H1 (cell line): ENCODE results near the gene ART4. TPM values are rescaled to one million over a fixed set of nuclear protein-coding genes. Genes with fewer than 3 reads are reported as not detected.

Experiments
- CTCF ChIA-PET: fragments of 300-600 bp; sonication (Branson Sonifier 250); formaldehyde crosslinking; loops from one replicate; lab custom pipeline; 2021; ENCODE audit not compliant: partially characterized antibody; lab: Charles Lee
- POLR2A ChIA-PET: fragments of 300-600 bp; sonication (Branson Sonifier 250); formaldehyde crosslinking; loops from one replicate; lab custom pipeline; 2021; ENCODE audit warnings: inconsistent platforms; ENCODE audit not compliant: partially characterized antibody; lab: Charles Lee
- DNase-seq, 2 experiments: peaks; one replicate each; pipeline versions ENCODE4 v3.0.0 to v3.0.0-alpha.2; 2010 to 2022; ENCODE audit warnings: low spot score in 2 of 2, low read depth in 1 of 2, mixed read lengths in 1 of 2
- FAIRE-seq: peaks from 2 replicates; lab custom pipeline; 2011; peaks lifted over from hg19 to GRCh38; lab: Jason Lieb, UNC
- H2AFZ ChIP-seq: 2 replicates; pipeline ENCODE4 v1.8.1; 2012; ENCODE audit warnings: low read length, inconsistent platforms
- H2AK5ac ChIP-seq: 2 replicates; pipeline ENCODE4 v1.6.1; 2013; ENCODE audit warnings: low read depth, low read length
- H2BK120ac ChIP-seq: replicated peaks from 2 replicates; pipeline ENCODE3; 2013; ENCODE audit warnings: low read depth, low read length, inconsistent platforms
- H2BK12ac ChIP-seq: 2 replicates; pipeline ENCODE4 v1.6.1; 2013; ENCODE audit warnings: low read depth, low read length
- H2BK15ac ChIP-seq: 2 replicates; pipeline ENCODE4 v1.6.1; 2013; ENCODE audit warnings: low read length
- H2BK20ac ChIP-seq: 2 replicates; pipeline ENCODE4 v1.6.1; 2013; ENCODE audit warnings: low read length
- H2BK5ac ChIP-seq: 2 replicates; pipeline ENCODE4 v1.6.1; 2013; ENCODE audit warnings: low read depth, low read length
- H3K14ac ChIP-seq: 2 replicates; pipeline ENCODE4 v1.6.1; 2013; ENCODE audit warnings: inconsistent platforms; ENCODE audit not compliant: insufficient read length
- H3K18ac ChIP-seq: 2 replicates; pipeline ENCODE4 v1.6.1; 2013; ENCODE audit warnings: low read length; ENCODE audit errors: extremely low read depth
- H3K23ac ChIP-seq: 2 replicates; pipeline ENCODE4 v1.6.1; 2013; ENCODE audit warnings: inconsistent platforms; ENCODE audit not compliant: insufficient read length
- H3K23me2 ChIP-seq: 2 replicates; pipeline ENCODE4 v1.6.1; 2013; ENCODE audit warnings: low read depth, low read length
- H3K27ac ChIP-seq: 2 replicates; pipeline ENCODE4 v1.6.1; 2011; ENCODE audit warnings: low read depth, low read length, inconsistent platforms
- H3K27me3 ChIP-seq, 4 experiments: replicated peaks in 1 of 4; 1 replicate in 1 of 4; 2 replicates in 3 of 4; pipeline versions ENCODE4 v1.6.1 to v1.8.1; 2011 to 2013; ENCODE audit warnings: low read length in 3 of 4, mild to moderate bottlenecking in 3 of 4, inconsistent platforms in 2 of 4, mixed read lengths in 2 of 4, moderate library complexity in 1 of 4; ENCODE audit not compliant: control insufficient read depth in 3 of 4, insufficient read depth in 3 of 4; ENCODE audit errors: extremely low read depth in 1 of 4
- H3K36me3 ChIP-seq, 4 experiments: 2 replicates each; pipeline versions ENCODE4 v1.6.1 to v1.8.1; 2011 to 2013; ENCODE audit warnings: mild to moderate bottlenecking in 4 of 4, low read length in 3 of 4, moderate library complexity in 2 of 4, control low read depth in 1 of 4, inconsistent platforms in 1 of 4; ENCODE audit not compliant: insufficient read depth in 4 of 4, control insufficient read depth in 2 of 4
- H3K4ac ChIP-seq: replicated peaks from 2 replicates; pipeline ENCODE3; 2013; ENCODE audit warnings: low read length, low read depth, mixed read lengths, inconsistent platforms; ENCODE audit not compliant: insufficient read length
- H3K4me1 ChIP-seq, 4 experiments: replicated peaks in 1 of 4; 1 replicate in 1 of 4; 2 replicates in 3 of 4; pipeline versions ENCODE4 v1.6.1 to v1.8.1; 2011 to 2013; ENCODE audit warnings: low read length in 3 of 4, inconsistent platforms in 2 of 4, mixed read lengths in 1 of 4; ENCODE audit not compliant: insufficient read depth in 4 of 4, control insufficient read depth in 3 of 4
- H3K4me2 ChIP-seq, 2 experiments: 2 replicates each; pipeline versions ENCODE4 v1.6.1 to v1.8.1; 2011 to 2013; ENCODE audit warnings: low read depth in 2 of 2, low read length in 2 of 2, control low read depth in 1 of 2, inconsistent platforms in 1 of 2, mild to moderate bottlenecking in 1 of 2; ENCODE audit not compliant: insufficient read depth in 1 of 2
- H3K4me3 ChIP-seq, 4 experiments: fragments of 200-600, 300-600 bp in 1 of 4; sonication (generic), shearing (Covaris generic), sonication (Bioruptor Twin) in 1 of 4; 2 replicates each; pipeline versions ENCODE4 v1.5.1 to v1.8.1; 2011 to 2016; ENCODE audit warnings: low read length in 4 of 4, low read depth in 3 of 4, control low read depth in 2 of 4, inconsistent platforms in 2 of 4, mild to moderate bottlenecking in 2 of 4, mixed read lengths in 1 of 4, moderate library complexity in 1 of 4; ENCODE audit not compliant: insufficient read depth in 2 of 4; ENCODE audit errors: extremely low read depth in 1 of 4
- H3K56ac ChIP-seq: replicated peaks from 2 replicates; pipeline ENCODE3; 2013; ENCODE audit warnings: low read depth, mild to moderate bottlenecking, mixed read lengths, low read length, inconsistent platforms; ENCODE audit not compliant: insufficient read length
- H3K79me1 ChIP-seq: 2 replicates; pipeline ENCODE4 v1.6.1; 2013; ENCODE audit warnings: low read depth, low read length, control low read depth
- H3K79me2 ChIP-seq, 2 experiments: 2 replicates each; pipeline versions ENCODE4 v1.6.1 to v1.8.1; 2012 to 2013; ENCODE audit warnings: low read length in 2 of 2, mild to moderate bottlenecking in 2 of 2, inconsistent platforms in 1 of 2; ENCODE audit not compliant: insufficient read depth in 2 of 2, control insufficient read depth in 1 of 2
- H3K9ac ChIP-seq, 4 experiments: replicated peaks in 1 of 4; 1 replicate in 1 of 4; 2 replicates in 3 of 4; pipeline versions ENCODE4 v1.6.1 to v1.8.1; 2011 to 2013; ENCODE audit warnings: low read depth in 3 of 4, low read length in 3 of 4, control low read depth in 2 of 4, mild to moderate bottlenecking in 2 of 4, moderate library complexity in 2 of 4, inconsistent platforms in 1 of 4; ENCODE audit errors: extremely low read depth in 1 of 4
- H3K9me3 ChIP-seq, 2 experiments: 2 replicates each; pipeline versions ENCODE4 v1.6.1 to v1.8.1; 2012 to 2013; ENCODE audit warnings: mild to moderate bottlenecking in 2 of 2, moderate library complexity in 2 of 2, control low read depth in 1 of 2, inconsistent platforms in 1 of 2, low read depth in 1 of 2, low read length in 1 of 2, mixed read lengths in 1 of 2; ENCODE audit not compliant: insufficient read depth in 2 of 2
- H4K20me1 ChIP-seq, 2 experiments: replicated peaks in 1 of 2; 2 replicates each; pipeline versions ENCODE3 to v1.8.1; 2011 to 2013; ENCODE audit warnings: inconsistent platforms in 2 of 2, low read length in 2 of 2, mild to moderate bottlenecking in 1 of 2; ENCODE audit not compliant: insufficient read depth in 2 of 2, control insufficient read depth in 1 of 2
- H4K5ac ChIP-seq: 2 replicates; pipeline ENCODE4 v1.6.1; 2013; ENCODE audit warnings: low read length, low read depth, mixed read lengths, inconsistent platforms; ENCODE audit not compliant: insufficient read length
- H4K8ac ChIP-seq: 2 replicates; pipeline ENCODE4 v1.8.0; 2013; ENCODE audit warnings: mild to moderate bottlenecking, moderate library complexity, low read length, inconsistent platforms; ENCODE audit not compliant: insufficient read depth; ENCODE audit errors: extremely low read depth
- H4K91ac ChIP-seq: replicated peaks from 2 replicates; pipeline ENCODE3; 2013; ENCODE audit warnings: low read length, mixed read lengths, inconsistent platforms; ENCODE audit not compliant: insufficient read length
- CBX8 ChIP-seq: fragments of 300-800, 300-1000 bp; sonication (generic); IDR thresholded peaks from 2 replicates; pipeline ENCODE4 v1.7.1; 2016; ENCODE audit warnings: low read depth, low read length, borderline replicate concordance
- CHD1 ChIP-seq: IDR thresholded peaks from 2 replicates; pipeline ENCODE4 v1.6.1; 2012; ENCODE audit warnings: low read depth, low read length, improper control_type of control experiment
- EGR1 ChIP-seq: IDR thresholded peaks from 2 replicates; pipeline ENCODE4 v1.6.1; 2011; ENCODE audit warnings: low read depth, low read length, borderline replicate concordance
- HDAC2 ChIP-seq, 2 experiments: fragments of 300-600 bp in 1 of 2; sonication (generic) in 1 of 2; IDR thresholded peaks; 2 replicates each; pipeline ENCODE4 v1.6.1; 2011 to 2012; ENCODE audit warnings: low read depth in 2 of 2, low read length in 2 of 2, mild to moderate bottlenecking in 2 of 2, moderate library complexity in 2 of 2, borderline replicate concordance in 1 of 2, inconsistent platforms in 1 of 2
- NRF1 ChIP-seq: IDR thresholded peaks from 2 replicates; pipeline ENCODE4 v1.6.1; 2011; ENCODE audit warnings: mild to moderate bottlenecking, low read depth, low read length, improper control_type of control experiment
- POLR2AphosphoS5 ChIP-seq: IDR thresholded peaks from 2 replicates; pipeline ENCODE4 v1.6.1; 2011; ENCODE audit warnings: low read depth, low read length
- RBBP5 ChIP-seq: IDR thresholded peaks from 2 replicates; pipeline ENCODE4 v1.7.1; 2012; ENCODE audit warnings: low read depth, mild to moderate bottlenecking, inconsistent platforms, low read length, moderate library complexity, borderline replicate concordance
- RXRA ChIP-seq: IDR thresholded peaks from 2 replicates; pipeline ENCODE4 v1.6.1; 2011; ENCODE audit warnings: low read depth, mild to moderate bottlenecking, low read length, moderate library complexity; ENCODE audit not compliant: insufficient read depth
- SAP30 ChIP-seq: fragments of 300-600 bp; sonication (generic); IDR thresholded peaks from 2 replicates; pipeline ENCODE4 v1.7.1; 2012; ENCODE audit warnings: low read length, moderate library complexity, mild to moderate bottlenecking, inconsistent platforms; ENCODE audit not compliant: insufficient read depth, insufficient replicate concordance
- SIRT6 ChIP-seq: IDR thresholded peaks from one replicate; pipeline ENCODE4 v1.7.1; 2012; ENCODE audit warnings: low read length, inconsistent platforms
- WGBS, 2 experiments: shearing (Covaris generic) in 1 of 2; methylation state at CpG; one replicate each; pipeline versions ENCODE4 v1.1.6 to v1.1.7; 2013 to 2015; ENCODE audit warnings: low lambda C conversion rate in 2 of 2, mixed read lengths in 2 of 2, inconsistent platforms in 1 of 2, low coverage in 1 of 2, missing lambda C conversion rate in 1 of 2; ENCODE audit not compliant: insufficient replicate concordance in 2 of 2, insufficient coverage in 1 of 2, insufficient read length in 1 of 2; ENCODE audit errors: extremely low coverage in 1 of 2, missing lambda C conversion rate in 1 of 2; 5-methylcytosine and 5-hydroxymethylcytosine counted together
- polyA plus RNA-seq, 7 experiments: library from polyadenylated mRNA; depleted of rRNA in 3 of 7; stranded (reverse) in 5 of 7; unstranded in 2 of 7; fragments of >200 nt in 5 of 7; fragments of 200-250 nt in 2 of 7; gene quantifications; 1 replicate in 5 of 7; 2 replicates in 1 of 7; 4 replicates in 1 of 7; pipeline versions ENCODE4 v1.2.1 to v1.2.3, GENCODE V29; 2011 to 2013; ENCODE audit warnings: missing spikeins in 2 of 7, mixed read lengths in 2 of 7
- total RNA-seq: library from RNA; stranded (reverse); fragmentation: NEBNext Ultra II Directional; extraction: Animal tissue kit (Norgen Biotek cat#: 25700); gene quantifications from 2 replicates; pipeline ENCODE4 v1.2.1, GENCODE V29; 2021

ART4 gene
- total and polyA plus RNA-seq, 2 of the 8 experiments (the other 6 are each of a cell fraction or from before 2014, with no cell fraction given) = not detected

GRCh38 chr12:14846876-14847580, 3.7 kb upstream of the ART4 start:
- Histone ChIP-seq H3K79me2 (no peaks in the 10 kb centered on the region), H2BK5ac (no peak overlapping the region), H2AK5ac (no peak overlapping the region), H3K14ac (no peak overlapping the region), H3K56ac (no peak overlapping the region), H3K4me2 (no peak overlapping the region), H3K79me1 (no peaks in the 10 kb centered on the region), H3K9me3 (no peaks in the 10 kb centered on the region), H3K18ac (no peak overlapping the region), H2BK15ac (no peak overlapping the region), H2AFZ (no peak overlapping the region), H4K20me1 (no peaks in the 10 kb centered on the region), H3K23me2 (no peaks in the 10 kb centered on the region), H3K36me3 (no peaks in the 10 kb centered on the region), H4K5ac (no peak overlapping the region), H3K4me3 (no peak overlapping the region), H3K23ac (no peak overlapping the region), H4K8ac (no peak overlapping the region), H2BK120ac (no peak overlapping the region), H3K4ac (no peak overlapping the region), H2BK12ac (no peak overlapping the region), H4K91ac (no peak overlapping the region), H2BK20ac (no peak overlapping the region), H3K27ac (no peak overlapping the region), H3K27me3 (no peaks in the 10 kb centered on the region), H3K9ac (no peak overlapping the region), H3K4me1 (no peaks in the 10 kb centered on the region)
- ChIA-PET CTCF (interaction anchor here (0.8 to 6.7 kb wide), 14 partner anchors 9 to 375 kb away, joined by 3 to 116 read pairs (median 4); partner anchors contain the start of genes PDE6H and RERG), POLR2A (interaction anchor here (1.3 to 1.5 kb wide), 2 partner anchors 44 to 76 kb away, joined by 4 read pairs; partner anchors contain the start of genes C12orf60 and WBP11)
- WGBS, 2 experiments = 83 to 100% methylated on average over 1 to 4 of the region's 4 CpGs
- DNase-seq (no peak), FAIRE-seq (no peak)
- TF ChIP-seq NRF1 = no peak
- TF ChIP-seq POLR2AphosphoS5 = no peak
- TF ChIP-seq CHD1 = no peak
- no peak for TF ChIP-seq SAP30
- TF ChIP-seq RXRA = no peak
- no peak for TF ChIP-seq HDAC2 (IDR thresholded peaks at IDR 0.05; ENCODE audit: borderline replicate concordance in 1 of 2, low read depth in 2 of 2, low read length in 2 of 2)
- no peak for TF ChIP-seq RBBP5
- TF ChIP-seq EGR1 = no peak
- TF ChIP-seq CBX8 = no peak
- no peak for TF ChIP-seq SIRT6
